GM12865 (cell line): ENCODE data around the gene MADCAM1.

Experiments used
- DNase-seq: peaks from one replicate; pipeline ENCODE4 v3.0.0; 2010; ENCODE audit warnings: low read depth
- H3K4me3 ChIP-seq: 2 replicates; pipeline ENCODE4 v1.5.1; 2011; ENCODE audit warnings: mild to moderate bottlenecking, low read depth, low read length, control low read depth
- CTCF ChIP-seq: IDR thresholded peaks from 2 replicates; pipeline ENCODE4 v1.5.1; 2011; ENCODE audit warnings: low read length, control low read depth, low read depth, inconsistent platforms; ENCODE audit not compliant: insufficient read depth; ENCODE audit errors: missing control alignments

The MADCAM1 gene

GRCh38 chr19:506404-507285, 10.4 kb downstream of the MADCAM1 start:
- peak overlapping the region; percentile 68 for H3K4me3 ChIP-seq
- DNase-seq = peak; percentile 99
- TF ChIP-seq CTCF = peak; percentile 95

- DNase-seq = peak; percentile 89
- TF ChIP-seq CTCF = no peak
- H3K4me3 ChIP-seq = peak within 1 kb of the TSS; percentile 68
These were observed 11.3 kb downstream of the MADCAM1 start, which contains the start of gene TPGS1 for GRCh38 chr19:507286-508203. Gene TPGS1 (plus strand): TSS chr19:507497. CDS start chr19:507507, 10 bp downstream.

GRCh38 chr19:508204-509150, 12.2 kb downstream of the MADCAM1 start:
- no peak for TF ChIP-seq CTCF
- peak overlapping the region; percentile 68 for H3K4me3 ChIP-seq
- DNase-seq = no peak

- no peak overlapping the region for H3K4me3 ChIP-seq
- peak; percentile 94 for DNase-seq
- peak; percentile 99 for TF ChIP-seq CTCF
These were observed 14.4 kb downstream of the MADCAM1 start for GRCh38 chr19:510606-511100.

GRCh38 chr19:511101-511851, 15.0 kb downstream of the MADCAM1 start:
- no peak for DNase-seq
- TF ChIP-seq CTCF = no peak
- no peak overlapping the region for H3K4me3 ChIP-seq
